Gastrocnemius medialis (tissue), 4 donors: ENCODE results near the gene TTC23. TPM values are rescaled to one million over a fixed set of nuclear protein-coding genes. Genes with fewer than 3 reads are reported as not detected.

Experiments
- ATAC-seq, 2 donors: fragments of 150-250 bp; one replicate each; pipeline ENCODE4 v1.9.1; 2016
- DNase-seq, 2 donors: peaks; one replicate each; pipeline ENCODE4 v3.0.0-alpha.2; 2019
- H3K27ac ChIP-seq, 4 donors: fragments of 200-600 bp; sonication (generic); 1 replicate in 1 of 4; 2 replicates in 3 of 4; pipeline ENCODE4 v1.5.1; 2016 to 2018; ENCODE audit warnings: mild to moderate bottlenecking in 2 of 4, moderate library complexity in 1 of 4
- H3K27me3 ChIP-seq, 3 donors: fragments of 200-600 bp; sonication (generic) in 2 of 3; 1 replicate in 1 of 3; 2 replicates in 2 of 3; pipeline versions ENCODE4 v1.5.1 to v1.6.0; 2016 to 2019; ENCODE audit warnings: mild to moderate bottlenecking in 1 of 3, moderate library complexity in 1 of 3
- H3K36me3 ChIP-seq, 2 donors: fragments of 200-600 bp; sonication (generic) in 1 of 2; one replicate each; pipeline ENCODE4 v1.5.1; 2017 to 2018
- H3K4me1 ChIP-seq, 2 donors: fragments of 200-600 bp; sonication (generic) in 1 of 2; one replicate each; pipeline ENCODE4 v1.5.1; 2016 to 2017; ENCODE audit warnings: mild to moderate bottlenecking in 2 of 2
- H3K4me3 ChIP-seq, 4 donors: fragments of 200-600 bp; sonication (generic) in 3 of 4; 1 replicate in 1 of 4; 2 replicates in 3 of 4; pipeline ENCODE4 v1.5.1; 2016 to 2019; ENCODE audit warnings: mild to moderate bottlenecking in 2 of 4
- H3K9me3 ChIP-seq, 3 donors: fragments of 200-600 bp; sonication (generic) in 2 of 3; 1 replicate in 1 of 3; 2 replicates in 2 of 3; pipeline ENCODE4 v1.5.1; 2016 to 2019
- CTCF ChIP-seq, 5 experiments: fragments of 450-650 bp in 3 of 5; fragments of 200-600 bp in 2 of 5; sonication (generic) in 2 of 5; IDR thresholded peaks in 4 of 5; conservative IDR thresholded peaks in 1 of 5; 1 replicate in 4 of 5; 2 replicates in 1 of 5; pipeline ENCODE4 v1.5.1; 2016 to 2019; ENCODE audit warnings: antibody characterized with exemption in 5 of 5, mild to moderate bottlenecking in 3 of 5, moderate library complexity in 3 of 5
- POLR2A ChIP-seq, 2 donors: fragments of 450-650 bp; IDR thresholded peaks; one replicate each; pipeline ENCODE4 v1.6.1; 2017; ENCODE audit warnings: antibody characterized with exemption in 2 of 2, mild to moderate bottlenecking in 2 of 2, moderate library complexity in 2 of 2
- in situ Hi-C, 4 donors: fragments of 200-750 bp; cut with MboI; loops; one replicate each; pipeline versions ENCODE4 v1.15.0 to v1.8.0; 2017; ENCODE audit warnings: low sequenced_read_pairs in 4 of 4
- intact Hi-C: fragments of 100-400 bp; cut with DNase I; formaldehyde crosslinking; loops from one replicate; pipeline ENCODE4 v1.15.1; 2023; ENCODE audit warnings: low total_unique reads
- total RNA-seq, 4 donors: library from RNA; depleted of rRNA; stranded (reverse); fragments of >200 nt; gene quantifications; one replicate each; pipeline versions ENCODE4 v1.1.0 to v1.2.3, GENCODE V29; 2016

TTC23 gene
- total RNA-seq, 4 donors from 2014 or later = 5.6 to 9.9 (median 7.7) TPM

DNA sequence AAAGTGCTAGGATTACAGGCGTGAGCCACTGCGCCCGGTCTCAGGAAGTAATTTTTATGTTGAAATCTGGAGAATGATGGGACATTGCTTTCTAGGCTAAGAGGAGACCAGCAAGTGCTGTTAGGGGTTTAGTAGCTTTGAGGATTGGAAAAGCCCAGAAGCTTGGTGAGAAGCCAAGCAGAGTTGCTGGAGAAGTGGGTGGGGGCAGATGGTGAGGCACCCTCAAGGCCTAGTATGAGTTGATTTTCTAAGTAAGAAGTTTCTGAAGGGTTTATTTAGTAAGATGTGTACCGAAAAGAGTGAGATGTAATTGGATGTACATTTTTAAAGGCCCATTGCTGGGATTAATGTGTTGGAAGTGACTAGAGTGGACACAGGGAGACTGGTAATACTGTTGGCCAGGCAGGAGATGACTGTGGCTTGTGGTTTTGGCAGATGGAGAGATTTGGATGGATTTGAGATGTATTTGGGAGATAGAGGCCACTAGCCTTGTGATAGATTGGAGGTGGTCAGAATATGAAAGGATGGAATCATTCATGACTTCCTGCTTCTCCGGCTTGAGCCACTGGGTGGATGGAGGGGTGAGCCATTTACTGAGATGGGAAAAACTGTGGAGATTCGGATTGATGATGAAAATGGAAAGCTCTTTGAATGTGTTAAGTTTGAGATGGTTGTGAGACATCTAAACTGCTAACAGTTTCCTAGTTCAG lies 4.2 kb upstream of the TTC23 start:
- DNase-seq (no peak), ATAC-seq (no peak)
- intact Hi-C loops (loop anchor here (5.0 to 10.0 kb wide), 2 partner anchors 259 to 671 kb away; no protein-coding TSS in a partner anchor), in situ Hi-C loops (no loop called here)
- no peak overlapping the region for H3K4me3 ChIP-seq
- TF ChIP-seq CTCF (IDR thresholded peaks at IDR 0.05 in 4 of 5, conservative IDR thresholded peaks at IDR 0.05 in 1 of 5) (no peak), POLR2A (IDR thresholded peaks at IDR 0.05) (no peak)
- H3K36me3 ChIP-seq = peaks cover 0 to 16% of the 10 kb centered on the region in 2 donors
- no peaks in the 10 kb centered on the region for H3K9me3 ChIP-seq
- no peaks in the 10 kb centered on the region for H3K27me3 ChIP-seq
- no peak overlapping the region for H3K27ac ChIP-seq
- peaks cover 18 to 24% of the 10 kb centered on the region in 2 donors for H3K4me1 ChIP-seq

- no peaks in the 10 kb centered on the region for H3K27me3 ChIP-seq
- H3K4me1 ChIP-seq = peaks cover 30 to 36% of the 10 kb centered on the region in 2 donors
- no peaks in the 10 kb centered on the region for H3K9me3 ChIP-seq
- in situ Hi-C loops (no loop called here), intact Hi-C loops (loop anchor here (5.0 to 10.0 kb wide), 2 partner anchors 260 to 672 kb away; no protein-coding TSS in a partner anchor)
- peak overlapping the region; percentile 93 to 96 (median 96) for H3K27ac ChIP-seq
- no peak for DNase-seq
- no peak for TF ChIP-seq CTCF (IDR thresholded peaks at IDR 0.05 in 4 of 5, conservative IDR thresholded peaks at IDR 0.05 in 1 of 5)
- no peak for TF ChIP-seq POLR2A (IDR thresholded peaks at IDR 0.05)
- H3K36me3 ChIP-seq = peaks cover 0 to 12% of the 10 kb centered on the region in 2 donors
- no peak for ATAC-seq
- peak overlapping the region; percentile 76 to 89 (median 86) for H3K4me3 ChIP-seq
Measured at GRCh38 chr15:99252326-99252725, 2.9 kb upstream of the TTC23 start.

DNA sequence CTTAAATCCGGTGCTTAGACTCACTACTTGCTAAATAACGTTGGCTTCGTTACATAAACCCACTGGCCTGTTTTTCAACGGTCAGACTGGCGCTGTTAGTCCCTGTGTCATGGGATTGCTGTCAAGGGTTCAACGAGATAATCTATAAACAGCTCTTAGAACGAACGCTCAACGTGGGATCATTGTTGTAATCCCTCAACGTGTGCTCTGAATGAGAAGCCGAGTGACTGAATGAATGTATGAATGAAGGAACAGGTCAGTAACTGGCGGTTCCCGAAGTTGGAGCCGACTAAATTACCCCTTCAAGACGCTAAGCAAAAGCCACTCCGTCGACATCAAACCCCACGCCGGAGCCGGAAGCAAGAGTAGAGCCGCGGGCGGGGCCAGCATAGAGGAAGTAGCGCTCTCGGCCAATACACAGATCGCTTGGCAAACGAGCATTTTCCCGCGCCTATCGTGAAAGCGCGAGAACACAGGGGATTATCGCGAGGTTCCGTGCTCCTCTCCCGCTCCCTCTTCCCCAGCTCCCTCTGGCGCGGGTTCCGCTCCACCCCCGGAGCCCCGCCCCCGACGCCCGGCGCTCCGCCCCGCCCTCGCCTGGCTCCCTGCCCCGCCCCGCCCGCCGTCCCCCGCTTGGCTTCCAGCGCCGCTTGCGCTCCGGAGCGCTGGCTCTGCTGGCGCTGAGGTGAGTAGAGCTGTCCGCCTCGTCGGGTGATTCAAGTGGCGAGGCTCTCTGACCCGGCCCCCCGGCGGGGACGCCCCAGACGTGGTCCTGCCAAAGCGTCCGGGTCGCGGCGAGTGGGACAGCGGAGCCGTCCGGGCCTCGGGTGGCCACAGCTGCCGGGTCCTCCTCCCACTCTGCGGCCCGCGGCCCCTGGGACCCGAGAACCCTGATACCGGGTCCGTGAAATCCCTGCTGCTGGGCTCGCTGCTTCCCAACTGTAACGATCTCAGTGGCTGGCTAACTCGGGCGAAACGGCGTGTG lies 1.8 kb upstream of the TTC23 start, which contains the start of gene LRRC28:
Gene LRRC28, plus strand, starts transcription at position 625 of the 985 bp plus-strand sequence. CDS start 4,477 bp downstream, outside the sequence.
- TF ChIP-seq CTCF (IDR thresholded peaks at IDR 0.05 in 4 of 5, conservative IDR thresholded peaks at IDR 0.05 in 1 of 5) = no peak
- TF ChIP-seq POLR2A (IDR thresholded peaks at IDR 0.05) = peak; percentile 92 to 96
- Histone ChIP-seq H3K4me3 (peak within 1 kb of the TSS; percentile 82 to 89 (median 88)), H3K9me3 (no peaks in the 10 kb centered on the region), H3K36me3 (peaks cover 0 to 4% of the 10 kb centered on the region in 2 donors), H3K4me1 (peaks cover 34 to 40% of the 10 kb centered on the region in 2 donors), H3K27ac (peak within 1 kb of the TSS; percentile 93 to 96 (median 96)), H3K27me3 (no peaks in the 10 kb centered on the region)
- intact Hi-C loops = loop anchor here (1.0 to 10.0 kb wide), 4 partner anchors 70 to 674 kb away; no protein-coding TSS in a partner anchor
- peak; percentile 98 to 99 for DNase-seq
- peak; percentile 94 to 95 for ATAC-seq
- in situ Hi-C loops = no loop called here

- TF ChIP-seq CTCF (IDR thresholded peaks at IDR 0.05 in 4 of 5, conservative IDR thresholded peaks at IDR 0.05 in 1 of 5) (no peak), POLR2A (IDR thresholded peaks at IDR 0.05) (no peak)
- no peaks in the 10 kb centered on the region for H3K9me3 ChIP-seq
- DNase-seq (no peak), ATAC-seq (no peak)
- no peaks in the 10 kb centered on the region for H3K27me3 ChIP-seq
- peaks cover 34 to 40% of the 10 kb centered on the region in 2 donors for H3K4me1 ChIP-seq
- peak overlapping the region; percentile 53 to 89 (median 84) for H3K4me3 ChIP-seq
- intact Hi-C loops (loop anchor here (2.0 to 10.0 kb wide), 3 partner anchors 70 to 674 kb away; no protein-coding TSS in a partner anchor), in situ Hi-C loops (no loop called here)
- H3K36me3 ChIP-seq = no peaks in the 10 kb centered on the region
- H3K27ac ChIP-seq = peak overlapping the region; percentile 86 to 96 (median 94)
Measured at GRCh38 chr15:99250494-99250856, 1.1 kb upstream of the TTC23 start.
